ENCODE results near the gene PDE6D. TPM values are rescaled to one million over a fixed set of nuclear protein-coding genes. Genes with fewer than 3 reads are reported as not detected.

PDE6D gene
- total and polyA plus RNA-seq, 2 of the 13 experiments (the other 11 are each of a cell fraction or from before 2014, with no cell fraction given) = 14.1 to 23.2 TPM

- peak; percentile 98 for TF ChIP-seq ZNF501 (CRISPR knock-in tag; IDR thresholded peaks at IDR 0.05)
- TF ChIP-seq THAP9 (CRISPR knock-in tag; IDR thresholded peaks at IDR 0.05; ENCODE audit: borderline replicate concordance) = 0 out of 2 replicates have a peak, but pooled peaks have one; percentile 70
- TF ChIP-seq AGO1 (IDR thresholded peaks at IDR 0.05; ENCODE audit: low read depth, low read length, poor library complexity, severe bottlenecking) = peak; percentile 57
- no peak for TF ChIP-seq DNMT1 (CRISPR knock-in tag; IDR thresholded peaks at IDR 0.05)
- TF ChIP-seq MED1 (CRISPR knock-in tag; IDR thresholded peaks at IDR 0.05) = peak; percentile 46; the same call in 1 of the 2 replicates
- TF ChIP-seq ARID2 (CRISPR knock-in tag; IDR thresholded peaks at IDR 0.05; ENCODE audit: borderline replicate concordance) = peak; percentile 7; the same call in 1 of the 2 replicates
- TF ChIP-seq BRF2 (CRISPR knock-in tag; IDR thresholded peaks at IDR 0.05) = no peak; the same call in 1 of the 2 replicates
- TF ChIP-seq IRF1 (CRISPR knock-in tag; IDR thresholded peaks at IDR 0.05; ENCODE audit: low read depth) = no peak
- no peak; the same call in 1 of the 2 replicates for TF ChIP-seq NRL (CRISPR knock-in tag; IDR thresholded peaks at IDR 0.05; ENCODE audit: borderline replicate concordance)
- TF ChIP-seq SIN3A (IDR thresholded peaks at IDR 0.05; ENCODE audit: borderline replicate concordance, low read depth, low read length) = no peak; the same call in 1 of the 2 replicates
- peak; percentile 88; the same call in 1 of the 2 replicates for TF ChIP-seq YEATS4 (CRISPR knock-in tag; IDR thresholded peaks at IDR 0.05; ENCODE audit: borderline replicate concordance)
- TF ChIP-seq KMT2A (CRISPR knock-in tag; IDR thresholded peaks at IDR 0.05) = peak; percentile 54; the same call in 1 of the 2 replicates
- no peak for TF ChIP-seq MTF2 (CRISPR knock-in tag; IDR thresholded peaks at IDR 0.05; ENCODE audit: borderline replicate concordance)
- TF ChIP-seq PAXIP1 (CRISPR knock-in tag; conservative IDR thresholded peaks at IDR 0.05) = peak; percentile 37; the same call in 1 of the 2 replicates
- no peak for TF ChIP-seq ZFP36L2 (CRISPR knock-in tag; IDR thresholded peaks at IDR 0.05)
- 0 out of 2 replicates have a peak, but pooled peaks have one; percentile 42 for TF ChIP-seq JDP2 (CRISPR knock-in tag; IDR thresholded peaks at IDR 0.05; ENCODE audit: borderline replicate concordance)
- TF ChIP-seq ZNF704 (CRISPR knock-in tag; IDR thresholded peaks at IDR 0.05; ENCODE audit: borderline replicate concordance) = peak; percentile 27; the same call in 1 of the 2 replicates
Observed at GRCh38 chr2:231706731-231707624, 74.1 kb downstream of the PDE6D start (continued).
